Stimulated activated CD8-positive, alpha-beta memory T cell treated with anti-CD3 and anti-CD28 coated beads, Interleukin-15, amount 100 ng/mL, for 4 hours (primary cell): ENCODE results near the gene BTBD8.
"Not testable (repeated sequence)": the region's sequence is repeated elsewhere in the genome, so short reads cannot be mapped to it uniquely, and the experiment has no call there.

Source experiments
- DNase-seq, 2 donors: peaks; one replicate each; pipeline ENCODE4 v3.0.0-alpha.2; 2020; ENCODE audit warnings: low read depth in 2 of 2

The BTBD8 gene

GRCh38 chr1:92080128-92080985 lies at the start of gene BTBD8:
Gene BTBD8, plus strand, starts transcription at chr1:92080345. Its CDS starts 227 bp downstream, at chr1:92080572.
- DNase-seq = peak; percentile 71 to 76

GRCh38 chr1:92030656-92031107 lies 49.5 kb upstream of the BTBD8 start:
- no peak for DNase-seq

GRCh38 chr1:92031281-92032110 lies 48.6 kb upstream of the BTBD8 start:
- DNase-seq = no peak

GRCh38 chr1:92037400-92037799 lies 42.7 kb upstream of the BTBD8 start:
- no peak for DNase-seq

- no peak for DNase-seq
These were observed 41.3 kb upstream of the BTBD8 start for GRCh38 chr1:92038695-92039346.

GRCh38 chr1:92040971-92041370 lies 39.2 kb upstream of the BTBD8 start:
- no peak for DNase-seq

GRCh38 chr1:92043621-92044020 lies 36.5 kb upstream of the BTBD8 start:
- no peak for DNase-seq

- no peak for DNase-seq
These were observed 34.2 kb upstream of the BTBD8 start for GRCh38 chr1:92045766-92046495.

GRCh38 chr1:92051948-92052347 lies 28.2 kb upstream of the BTBD8 start:
- no peak for DNase-seq

- DNase-seq = no peak
These were observed 15.1 kb upstream of the BTBD8 start for GRCh38 chr1:92065042-92065441.

GRCh38 chr1:92066321-92066720 lies 13.8 kb upstream of the BTBD8 start:
- no peak for DNase-seq

GRCh38 chr1:92070892-92071291 lies 9.3 kb upstream of the BTBD8 start:
- no peak for DNase-seq

- DNase-seq = not testable (repeated sequence)
These were observed 5.7 kb upstream of the BTBD8 start for GRCh38 chr1:92074446-92074845.

GRCh38 chr1:92075311-92075710 lies 4.8 kb upstream of the BTBD8 start, which contains the start of gene SETSIP:
Gene SETSIP, minus strand, starts transcription at chr1:92075411. Its CDS starts 0 bp downstream, at chr1:92075411.
- DNase-seq = no peak

GRCh38 chr1:92076363-92076762 lies 3.8 kb upstream of the BTBD8 start:
- DNase-seq = no peak

GRCh38 chr1:92078077-92078476 lies 2.1 kb upstream of the BTBD8 start:
- not testable (repeated sequence) for DNase-seq

- no peak for DNase-seq
These were observed 704 bp upstream of the BTBD8 start for GRCh38 chr1:92079441-92079840.

- DNase-seq = no peak
These were observed 886 bp downstream of the BTBD8 start for GRCh38 chr1:92081031-92081430.

- DNase-seq = no peak
These were observed 4.5 kb downstream of the BTBD8 start for GRCh38 chr1:92084651-92085050.

GRCh38 chr1:92085727-92086126 lies 5.6 kb downstream of the BTBD8 start:
- no peak for DNase-seq

- DNase-seq = no peak
These were observed 7.4 kb downstream of the BTBD8 start for GRCh38 chr1:92087542-92087941.
